Measurements from ENCODE around the gene MLLT6. TPM values are rescaled to one million over a fixed set of nuclear protein-coding genes. Genes with fewer than 3 reads are reported as not detected.

MLLT6 gene
- total and polyA plus RNA-seq, 12 donors: 17.3 to 104 (median 67.5) TPM

- intact Hi-C loops (cut with DNase I): loop anchor here in 4 of 10 donors (2.0 to 10.0 kb wide), 4 partner anchors 19 to 105 kb away; partner anchors contain the start of genes PIP4K2B (in 2 of the 4), CISD3 (in 1 of the 4) and RPL23 (in 1 of the 4)
- WGBS, 2 donors: 1% methylated on average over 78 to 79 of the region's 79 CpGs
- Histone ChIP-seq H3K4me1 (peaks cover 9 to 78% (median 66%) of the 10 kb centered on the region in 9 donors), H3K27me3 (peaks cover 0 to 52% (median 0%) of the 10 kb centered on the region in 7 donors), H3K4me3 (peak overlapping the region; percentile 58 to 99 (median 84)), H3K27ac (peak overlapping the region; percentile 89 to 99 (median 96)), H3K36me3 (peaks cover 0 to 10% (median 0%) of the 10 kb centered on the region in 9 donors), H3K9me3 (no peaks in the 10 kb centered on the region)
- DNase-seq (peak; percentile 90 to 95), ATAC-seq (peak; percentile 48 to 74 (median 62))
- peak in 2 of 9 donors; percentile 30 to 31 for TF ChIP-seq CTCF (IDR thresholded peaks at IDR 0.05)
Observed at GRCh38 chr17:38749223-38750043, 44.4 kb downstream of the MLLT6 start.

GRCh38 chr17:38750044-38750311 lies 44.9 kb downstream of the MLLT6 start:
- DNase-seq (no peak), ATAC-seq (no peak)
- Histone ChIP-seq H3K4me1 (peaks cover 9 to 77% (median 65%) of the 10 kb centered on the region in 9 donors), H3K36me3 (peaks cover 0 to 15% (median 0%) of the 10 kb centered on the region in 9 donors), H3K27me3 (peaks cover 0 to 52% (median 0%) of the 10 kb centered on the region in 7 donors), H3K27ac (peak overlapping the region; percentile 59 to 99 (median 96)), H3K9me3 (no peaks in the 10 kb centered on the region), H3K4me3 (peak overlapping the region in 9 of 10 donors; percentile 67 to 99 (median 89))
- intact Hi-C loops (cut with DNase I): loop anchor here in 3 of 10 donors (5.0 to 10.0 kb wide), 2 partner anchors 47 to 105 kb away; partner anchors contain the start of genes PIP4K2B (in 2 of the 3) and RPL23 (in 1 of the 3)
- WGBS, 2 donors: 4 to 7% methylated on average over 12 of the region's 12 CpGs
- TF ChIP-seq CTCF (IDR thresholded peaks at IDR 0.05): peak in 2 of 9 donors; percentile 8 to 29

- DNase-seq (no peak), ATAC-seq (no peak)
- Histone ChIP-seq H3K27me3 (peaks cover 0 to 52% (median 0%) of the 10 kb centered on the region in 7 donors), H3K27ac (peak overlapping the region; percentile 59 to 99 (median 96)), H3K4me1 (peaks cover 9 to 74% (median 61%) of the 10 kb centered on the region in 9 donors), H3K9me3 (no peaks in the 10 kb centered on the region), H3K36me3 (peaks cover 0 to 21% (median 0%) of the 10 kb centered on the region in 9 donors), H3K4me3 (peak overlapping the region in 9 of 10 donors; percentile 67 to 99 (median 89))
- intact Hi-C loops (cut with DNase I): loop anchor here in 3 of 10 donors (5.0 to 10.0 kb wide), 2 partner anchors 47 to 104 kb away; partner anchors contain the start of genes PIP4K2B (in 2 of the 3) and RPL23 (in 1 of the 3)
- WGBS, 2 donors: 28 to 30% methylated on average over 28 of the region's 28 CpGs
- no peak for TF ChIP-seq CTCF (IDR thresholded peaks at IDR 0.05)
Observed at GRCh38 chr17:38750312-38751121, 45.4 kb downstream of the MLLT6 start.

Data from heart right ventricle (tissue), 16 donors.